Coronary artery (tissue), 2 donors: Measurements from ENCODE around the gene ACKR1.

Experiments
- DNase-seq: peaks from one replicate; pipeline ENCODE4 v3.0.0-alpha.2; 2017; ENCODE audit warnings: low spot score
- H3K27ac ChIP-seq, 2 donors: fragments of 200-600 bp; sonication (generic); one replicate each; pipeline ENCODE4 v1.5.1; 2016 to 2019
- H3K4me3 ChIP-seq: fragments of 200-600 bp; sonication (generic); 2 replicates; pipeline ENCODE4 v1.5.1; 2016; ENCODE audit warnings: mild to moderate bottlenecking, moderate library complexity
- TF ChIP-seq, protein P1 (sequence below): fragments of 200-600 bp; sonication (generic); IDR thresholded peaks from one replicate; pipeline ENCODE4 v1.5.1; 2019; ENCODE audit warnings: antibody characterized with exemption

Gene ACKR1

GRCh38 chr1:159222075-159222865 is 17.6 kb downstream of the ACKR1 start:
- Histone ChIP-seq H3K27ac (no peak overlapping the region), H3K4me3 (no peak overlapping the region)
- TF ChIP-seq, protein P1, sequence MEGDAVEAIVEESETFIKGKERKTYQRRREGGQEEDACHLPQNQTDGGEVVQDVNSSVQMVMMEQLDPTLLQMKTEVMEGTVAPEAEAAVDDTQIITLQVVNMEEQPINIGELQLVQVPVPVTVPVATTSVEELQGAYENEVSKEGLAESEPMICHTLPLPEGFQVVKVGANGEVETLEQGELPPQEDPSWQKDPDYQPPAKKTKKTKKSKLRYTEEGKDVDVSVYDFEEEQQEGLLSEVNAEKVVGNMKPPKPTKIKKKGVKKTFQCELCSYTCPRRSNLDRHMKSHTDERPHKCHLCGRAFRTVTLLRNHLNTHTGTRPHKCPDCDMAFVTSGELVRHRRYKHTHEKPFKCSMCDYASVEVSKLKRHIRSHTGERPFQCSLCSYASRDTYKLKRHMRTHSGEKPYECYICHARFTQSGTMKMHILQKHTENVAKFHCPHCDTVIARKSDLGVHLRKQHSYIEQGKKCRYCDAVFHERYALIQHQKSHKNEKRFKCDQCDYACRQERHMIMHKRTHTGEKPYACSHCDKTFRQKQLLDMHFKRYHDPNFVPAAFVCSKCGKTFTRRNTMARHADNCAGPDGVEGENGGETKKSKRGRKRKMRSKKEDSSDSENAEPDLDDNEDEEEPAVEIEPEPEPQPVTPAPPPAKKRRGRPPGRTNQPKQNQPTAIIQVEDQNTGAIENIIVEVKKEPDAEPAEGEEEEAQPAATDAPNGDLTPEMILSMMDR, result no peak
- DNase-seq, result no peak

DNA sequence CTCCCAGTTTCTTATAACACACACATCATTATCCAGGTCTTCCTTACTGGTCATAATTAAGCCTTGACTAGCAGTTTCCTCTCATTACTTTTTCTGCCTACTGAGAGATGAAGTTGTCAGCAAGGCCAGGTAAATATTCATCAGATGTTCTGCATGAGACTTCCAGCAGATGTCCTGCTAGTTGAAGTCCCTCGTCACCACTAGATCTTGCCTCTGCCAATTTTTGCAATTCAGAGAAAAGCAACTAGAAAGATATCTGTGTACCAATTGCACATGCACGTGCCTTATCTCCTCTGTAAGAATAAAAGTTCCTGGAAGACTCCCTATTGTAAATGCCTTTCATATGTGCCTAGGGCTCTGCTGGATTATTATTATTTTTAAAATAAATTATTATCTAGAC is 18.3 kb downstream of the ACKR1 start:
- no peak for DNase-seq
- Histone ChIP-seq H3K27ac (no peak overlapping the region), H3K4me3 (no peak overlapping the region)
- TF ChIP-seq, protein P1, result no peak

DNA sequence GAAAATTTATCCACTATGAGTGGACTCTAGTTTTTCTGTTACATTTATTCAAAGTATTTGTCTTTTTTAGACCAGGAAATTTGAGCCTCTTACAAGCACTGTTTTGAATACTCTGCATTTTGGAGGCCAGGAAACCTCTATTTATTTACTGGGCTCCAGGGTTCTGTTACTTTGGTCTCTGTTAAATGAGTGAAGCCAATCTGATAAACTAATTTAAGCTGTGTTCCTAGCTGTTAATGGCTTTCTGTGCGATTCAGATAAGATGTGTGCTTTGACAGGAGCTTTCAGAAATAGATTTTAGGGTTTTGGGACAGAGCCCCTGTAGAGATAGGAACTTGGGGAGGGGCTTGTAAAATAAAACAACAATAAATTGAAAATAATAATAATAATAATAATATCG is 23.9 kb downstream of the ACKR1 start:
- no peak for DNase-seq
- Histone ChIP-seq H3K27ac (no peak overlapping the region), H3K4me3 (no peak overlapping the region)
- TF ChIP-seq, protein P1, result no peak

DNA sequence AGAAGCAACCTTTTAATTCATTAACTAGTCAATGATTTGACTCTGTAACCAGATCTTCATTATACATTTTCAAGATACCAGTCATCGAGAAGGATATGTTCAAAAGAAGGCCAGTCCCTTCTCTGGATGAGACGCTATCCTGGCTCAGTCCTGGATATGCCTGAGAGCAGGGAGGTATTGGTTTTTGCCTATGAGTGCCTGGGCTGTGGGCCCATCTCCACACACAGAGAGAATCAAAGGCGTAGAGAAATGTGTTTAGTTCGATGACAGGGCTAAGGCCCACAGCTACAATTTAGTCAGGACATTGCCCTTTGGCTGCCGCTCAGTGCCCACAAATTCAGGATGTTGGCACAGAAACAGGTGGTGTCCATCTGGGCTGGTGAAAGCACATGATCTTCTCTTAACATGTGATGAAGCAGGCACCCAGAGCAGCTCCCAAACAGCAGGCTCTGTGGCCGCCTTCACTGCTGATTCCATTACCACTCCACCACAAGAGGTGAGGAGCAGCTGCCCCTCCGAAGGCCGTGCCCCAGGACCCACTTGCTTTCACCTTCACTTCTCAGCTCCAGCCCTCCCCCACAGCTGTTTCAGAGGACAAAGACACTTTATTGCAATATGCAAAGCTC is 24.7 kb downstream of the ACKR1 start:
- H3K4me3 ChIP-seq, result no peak overlapping the region
- no peak overlapping the region for H3K27ac ChIP-seq
- DNase-seq, result no peak
- TF ChIP-seq, protein P1, result no peak

- DNase-seq, result no peak
- Histone ChIP-seq H3K4me3 (no peak overlapping the region), H3K27ac (no peak overlapping the region)
- TF ChIP-seq, protein P1, result no peak
These were observed 25.2 kb downstream of the ACKR1 start for GRCh38 chr1:159229896-159230295.

DNA sequence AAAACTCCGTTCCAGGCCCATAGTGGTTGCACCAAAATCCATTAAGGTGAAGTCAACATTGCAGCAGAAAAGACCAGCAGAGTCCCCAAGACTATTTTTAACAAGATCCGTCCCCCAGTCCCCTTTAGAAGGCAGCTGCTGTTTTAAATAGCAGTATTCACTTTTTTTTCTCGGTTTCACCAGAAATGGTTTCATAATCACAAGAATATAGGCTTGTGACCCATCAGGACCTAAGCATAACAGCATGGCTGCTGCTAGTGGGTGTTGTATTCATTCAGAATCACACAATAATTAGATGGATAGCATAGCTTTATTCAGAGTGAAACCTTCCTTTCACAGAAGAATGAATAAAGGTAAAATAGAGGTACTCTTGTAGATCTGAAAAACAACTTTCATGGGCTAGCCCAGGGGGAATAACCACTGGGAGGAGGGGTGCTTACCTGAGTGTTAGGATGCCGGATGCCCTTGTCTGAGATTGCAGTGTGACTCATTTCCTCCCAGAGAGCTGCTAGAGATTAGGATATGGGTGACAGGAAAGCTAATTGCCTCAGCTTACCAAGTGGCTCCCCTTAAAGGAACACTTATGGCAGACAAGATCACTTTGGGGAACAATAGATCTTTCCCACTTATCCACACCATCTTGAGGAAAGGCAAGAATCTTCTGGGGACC is 35.0 kb downstream of the ACKR1 start:
- DNase-seq, result no peak
- TF ChIP-seq, protein P1, result no peak
- no peak overlapping the region for H3K4me3 ChIP-seq
- no peak overlapping the region for H3K27ac ChIP-seq
